IMR-90 (cell line): ENCODE results near the gene NXN.

Experiments used
- BHLHE40 ChIP-seq: fragments of 150-350 bp; IDR thresholded peaks from 2 replicates; pipeline ENCODE4 v1.6.1; 2016; ENCODE audit warnings: mild to moderate bottlenecking, low read depth, low read length
- CEBPB ChIP-seq: IDR thresholded peaks from 2 replicates; pipeline ENCODE4 v1.6.1; 2012; ENCODE audit warnings: low read depth, low read length, improper control_type of control experiment
- FOS ChIP-seq: fragments of 150-350 bp; IDR thresholded peaks from 2 replicates; pipeline ENCODE4 v1.6.1; 2016; ENCODE audit warnings: low read depth, low read length
- MAFK ChIP-seq: IDR thresholded peaks from 2 replicates; pipeline ENCODE4 v1.6.1; 2012; ENCODE audit warnings: low read depth, low read length, improper control_type of control experiment
- MXI1 ChIP-seq: IDR thresholded peaks from 2 replicates; pipeline ENCODE4 v1.6.1; 2012; ENCODE audit warnings: low read depth, mild to moderate bottlenecking, low read length, moderate library complexity, borderline replicate concordance
- POLR2A ChIP-seq: IDR thresholded peaks from 2 replicates; pipeline ENCODE4 v1.6.1; 2012; ENCODE audit warnings: mild to moderate bottlenecking, low read depth, low read length
- RCOR1 ChIP-seq: IDR thresholded peaks from 2 replicates; pipeline ENCODE4 v1.6.1; 2012; ENCODE audit warnings: mild to moderate bottlenecking, low read length, improper control_type of control experiment; ENCODE audit not compliant: insufficient replicate concordance
- TF ChIP-seq, protein P1 (sequence below): conservative IDR thresholded peaks from 2 replicates; pipeline ENCODE4 v1.5.1; 2012; ENCODE audit warnings: mild to moderate bottlenecking, low read depth, low read length, improper control_type of control experiment
- TF ChIP-seq, protein P2 (sequence below): fragments of 150-350 bp; IDR thresholded peaks from 2 replicates; pipeline ENCODE4 v1.6.1; 2017; ENCODE audit warnings: mild to moderate bottlenecking, antibody characterized with exemption, low read length, low read depth

DNA sequence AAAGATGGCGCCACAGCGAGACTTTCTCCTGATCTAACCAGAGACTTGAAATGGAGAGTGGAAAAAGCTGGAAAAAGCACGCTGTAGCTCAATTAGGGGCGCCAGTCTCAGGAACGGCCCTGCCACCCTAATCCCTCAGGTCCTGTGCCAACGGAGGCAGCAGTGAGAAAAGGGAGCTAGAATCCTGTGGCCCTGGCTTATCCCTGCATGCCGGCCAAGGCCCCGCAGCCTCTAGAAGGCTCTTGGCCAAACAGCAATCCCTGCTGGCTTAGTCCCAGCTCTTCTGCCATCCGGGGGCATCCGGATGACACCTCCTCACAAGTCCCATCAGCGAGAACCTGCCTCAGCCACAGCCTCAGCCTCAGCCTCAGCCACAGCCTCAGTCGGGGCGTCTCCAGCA lies 127.7 kb downstream of the NXN start:
- TF ChIP-seq RCOR1 (no peak), POLR2A (no peak), MXI1 (no peak), FOS (no peak), BHLHE40 (no peak), MAFK (no peak), CEBPB (no peak)
- TF ChIP-seq, protein P1, sequence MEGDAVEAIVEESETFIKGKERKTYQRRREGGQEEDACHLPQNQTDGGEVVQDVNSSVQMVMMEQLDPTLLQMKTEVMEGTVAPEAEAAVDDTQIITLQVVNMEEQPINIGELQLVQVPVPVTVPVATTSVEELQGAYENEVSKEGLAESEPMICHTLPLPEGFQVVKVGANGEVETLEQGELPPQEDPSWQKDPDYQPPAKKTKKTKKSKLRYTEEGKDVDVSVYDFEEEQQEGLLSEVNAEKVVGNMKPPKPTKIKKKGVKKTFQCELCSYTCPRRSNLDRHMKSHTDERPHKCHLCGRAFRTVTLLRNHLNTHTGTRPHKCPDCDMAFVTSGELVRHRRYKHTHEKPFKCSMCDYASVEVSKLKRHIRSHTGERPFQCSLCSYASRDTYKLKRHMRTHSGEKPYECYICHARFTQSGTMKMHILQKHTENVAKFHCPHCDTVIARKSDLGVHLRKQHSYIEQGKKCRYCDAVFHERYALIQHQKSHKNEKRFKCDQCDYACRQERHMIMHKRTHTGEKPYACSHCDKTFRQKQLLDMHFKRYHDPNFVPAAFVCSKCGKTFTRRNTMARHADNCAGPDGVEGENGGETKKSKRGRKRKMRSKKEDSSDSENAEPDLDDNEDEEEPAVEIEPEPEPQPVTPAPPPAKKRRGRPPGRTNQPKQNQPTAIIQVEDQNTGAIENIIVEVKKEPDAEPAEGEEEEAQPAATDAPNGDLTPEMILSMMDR = no peak
- TF ChIP-seq, protein P2, sequence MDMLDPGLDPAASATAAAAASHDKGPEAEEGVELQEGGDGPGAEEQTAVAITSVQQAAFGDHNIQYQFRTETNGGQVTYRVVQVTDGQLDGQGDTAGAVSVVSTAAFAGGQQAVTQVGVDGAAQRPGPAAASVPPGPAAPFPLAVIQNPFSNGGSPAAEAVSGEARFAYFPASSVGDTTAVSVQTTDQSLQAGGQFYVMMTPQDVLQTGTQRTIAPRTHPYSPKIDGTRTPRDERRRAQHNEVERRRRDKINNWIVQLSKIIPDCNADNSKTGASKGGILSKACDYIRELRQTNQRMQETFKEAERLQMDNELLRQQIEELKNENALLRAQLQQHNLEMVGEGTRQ = no peak
